ENCODE results near the gene ZFYVE21.

ZFYVE21 gene

GRCh38 chr14:103683139-103683538, 32.5 kb upstream of the ZFYVE21 start:
- no peaks in the 10 kb centered on the region for H3K9me3 ChIP-seq (ENCODE audit: control insufficient read depth in 2 of 2, low read length in 2 of 2)
- no peak overlapping the region for H3K9ac ChIP-seq (ENCODE audit: low read depth in 1 of 2, low read length in 2 of 2)
- no peaks in the 10 kb centered on the region for H3K27me3 ChIP-seq (ENCODE audit: control insufficient read depth in 2 of 2, insufficient read depth in 2 of 2, low read length in 2 of 2)
- H3K4me3 ChIP-seq (ENCODE audit: low read length in 2 of 2) = no peak overlapping the region
- no peaks in the 10 kb centered on the region for H3K4me1 ChIP-seq (ENCODE audit: control insufficient read depth in 2 of 2, insufficient read depth in 2 of 2, low read length in 2 of 2)
- no peak overlapping the region for H3K27ac ChIP-seq (ENCODE audit: low read depth in 2 of 2, low read length in 2 of 2)
- H3K36me3 ChIP-seq (ENCODE audit: control insufficient read depth in 2 of 2, insufficient read depth in 2 of 2, low read length in 2 of 2) = peaks cover 70 to 72% of the 10 kb centered on the region in 2 donors

- H3K27me3 ChIP-seq (ENCODE audit: control insufficient read depth in 2 of 2, insufficient read depth in 2 of 2, low read length in 2 of 2) = no peaks in the 10 kb centered on the region
- no peak overlapping the region for H3K27ac ChIP-seq (ENCODE audit: low read depth in 2 of 2, low read length in 2 of 2)
- H3K9ac ChIP-seq (ENCODE audit: low read depth in 1 of 2, low read length in 2 of 2) = no peak overlapping the region
- H3K9me3 ChIP-seq (ENCODE audit: control insufficient read depth in 2 of 2, low read length in 2 of 2) = no peaks in the 10 kb centered on the region
- peaks cover 68 to 70% of the 10 kb centered on the region in 2 donors for H3K36me3 ChIP-seq (ENCODE audit: control insufficient read depth in 2 of 2, insufficient read depth in 2 of 2, low read length in 2 of 2)
- no peak overlapping the region for H3K4me3 ChIP-seq (ENCODE audit: low read length in 2 of 2)
- no peaks in the 10 kb centered on the region for H3K4me1 ChIP-seq (ENCODE audit: control insufficient read depth in 2 of 2, insufficient read depth in 2 of 2, low read length in 2 of 2)
These were observed 31.1 kb upstream of the ZFYVE21 start for GRCh38 chr14:103684471-103684870.

- no peak overlapping the region for H3K9ac ChIP-seq (ENCODE audit: low read depth in 1 of 2, low read length in 2 of 2)
- peaks cover 64 to 67% of the 10 kb centered on the region in 2 donors for H3K36me3 ChIP-seq (ENCODE audit: control insufficient read depth in 2 of 2, insufficient read depth in 2 of 2, low read length in 2 of 2)
- no peaks in the 10 kb centered on the region for H3K27me3 ChIP-seq (ENCODE audit: control insufficient read depth in 2 of 2, insufficient read depth in 2 of 2, low read length in 2 of 2)
- H3K27ac ChIP-seq (ENCODE audit: low read depth in 2 of 2, low read length in 2 of 2) = no peak overlapping the region
- H3K4me1 ChIP-seq (ENCODE audit: control insufficient read depth in 2 of 2, insufficient read depth in 2 of 2, low read length in 2 of 2) = no peaks in the 10 kb centered on the region
- no peak overlapping the region for H3K4me3 ChIP-seq (ENCODE audit: low read length in 2 of 2)
- H3K9me3 ChIP-seq (ENCODE audit: control insufficient read depth in 2 of 2, low read length in 2 of 2) = no peaks in the 10 kb centered on the region
These were observed 30.7 kb upstream of the ZFYVE21 start for GRCh38 chr14:103684871-103685270.

GRCh38 chr14:103685276-103686211, 30.1 kb upstream of the ZFYVE21 start:
- no peak overlapping the region for H3K9ac ChIP-seq (ENCODE audit: low read depth in 1 of 2, low read length in 2 of 2)
- H3K36me3 ChIP-seq (ENCODE audit: control insufficient read depth in 2 of 2, insufficient read depth in 2 of 2, low read length in 2 of 2) = peaks cover 60 to 67% of the 10 kb centered on the region in 2 donors
- H3K9me3 ChIP-seq (ENCODE audit: control insufficient read depth in 2 of 2, low read length in 2 of 2) = no peaks in the 10 kb centered on the region
- no peak overlapping the region for H3K27ac ChIP-seq (ENCODE audit: low read depth in 2 of 2, low read length in 2 of 2)
- no peak overlapping the region for H3K4me3 ChIP-seq (ENCODE audit: low read length in 2 of 2)
- no peaks in the 10 kb centered on the region for H3K27me3 ChIP-seq (ENCODE audit: control insufficient read depth in 2 of 2, insufficient read depth in 2 of 2, low read length in 2 of 2)
- H3K4me1 ChIP-seq (ENCODE audit: control insufficient read depth in 2 of 2, insufficient read depth in 2 of 2, low read length in 2 of 2) = no peaks in the 10 kb centered on the region

GRCh38 chr14:103686831-103687485, 28.7 kb upstream of the ZFYVE21 start:
- H3K27me3 ChIP-seq (ENCODE audit: control insufficient read depth in 2 of 2, insufficient read depth in 2 of 2, low read length in 2 of 2) = no peaks in the 10 kb centered on the region
- H3K4me3 ChIP-seq (ENCODE audit: low read length in 2 of 2) = no peak overlapping the region
- H3K27ac ChIP-seq (ENCODE audit: low read depth in 2 of 2, low read length in 2 of 2) = no peak overlapping the region
- H3K9me3 ChIP-seq (ENCODE audit: control insufficient read depth in 2 of 2, low read length in 2 of 2) = no peaks in the 10 kb centered on the region
- peaks cover 52 to 59% of the 10 kb centered on the region in 2 donors for H3K36me3 ChIP-seq (ENCODE audit: control insufficient read depth in 2 of 2, insufficient read depth in 2 of 2, low read length in 2 of 2)
- no peaks in the 10 kb centered on the region for H3K4me1 ChIP-seq (ENCODE audit: control insufficient read depth in 2 of 2, insufficient read depth in 2 of 2, low read length in 2 of 2)
- H3K9ac ChIP-seq (ENCODE audit: low read depth in 1 of 2, low read length in 2 of 2) = no peak overlapping the region

GRCh38 chr14:103687712-103688111, 27.9 kb upstream of the ZFYVE21 start:
- Histone ChIP-seq H3K4me3 (ENCODE audit: low read length in 2 of 2) (no peak overlapping the region), H3K4me1 (ENCODE audit: control insufficient read depth in 2 of 2, insufficient read depth in 2 of 2, low read length in 2 of 2) (no peaks in the 10 kb centered on the region), H3K27me3 (ENCODE audit: control insufficient read depth in 2 of 2, insufficient read depth in 2 of 2, low read length in 2 of 2) (no peaks in the 10 kb centered on the region), H3K27ac (ENCODE audit: low read depth in 2 of 2, low read length in 2 of 2) (no peak overlapping the region), H3K9me3 (ENCODE audit: control insufficient read depth in 2 of 2, low read length in 2 of 2) (no peaks in the 10 kb centered on the region), H3K36me3 (ENCODE audit: control insufficient read depth in 2 of 2, insufficient read depth in 2 of 2, low read length in 2 of 2) (peaks cover 54 to 61% of the 10 kb centered on the region in 2 donors), H3K9ac (ENCODE audit: low read depth in 1 of 2, low read length in 2 of 2) (no peak overlapping the region)

GRCh38 chr14:103688441-103688840, 27.2 kb upstream of the ZFYVE21 start:
- Histone ChIP-seq H3K27me3 (ENCODE audit: control insufficient read depth in 2 of 2, insufficient read depth in 2 of 2, low read length in 2 of 2) (no peaks in the 10 kb centered on the region), H3K27ac (ENCODE audit: low read depth in 2 of 2, low read length in 2 of 2) (no peak overlapping the region), H3K9ac (ENCODE audit: low read depth in 1 of 2, low read length in 2 of 2) (no peak overlapping the region), H3K36me3 (ENCODE audit: control insufficient read depth in 2 of 2, insufficient read depth in 2 of 2, low read length in 2 of 2) (peaks cover 49 to 60% of the 10 kb centered on the region in 2 donors), H3K4me3 (ENCODE audit: low read length in 2 of 2) (no peak overlapping the region), H3K4me1 (ENCODE audit: control insufficient read depth in 2 of 2, insufficient read depth in 2 of 2, low read length in 2 of 2) (peaks cover 3 to 5% of the 10 kb centered on the region in 2 donors), H3K9me3 (ENCODE audit: control insufficient read depth in 2 of 2, low read length in 2 of 2) (no peaks in the 10 kb centered on the region)

- no peaks in the 10 kb centered on the region for H3K27me3 ChIP-seq (ENCODE audit: control insufficient read depth in 2 of 2, insufficient read depth in 2 of 2, low read length in 2 of 2)
- H3K27ac ChIP-seq (ENCODE audit: low read depth in 2 of 2, low read length in 2 of 2) = no peak overlapping the region
- H3K4me1 ChIP-seq (ENCODE audit: control insufficient read depth in 2 of 2, insufficient read depth in 2 of 2, low read length in 2 of 2) = peaks cover 5 to 8% of the 10 kb centered on the region in 2 donors
- H3K36me3 ChIP-seq (ENCODE audit: control insufficient read depth in 2 of 2, insufficient read depth in 2 of 2, low read length in 2 of 2) = peaks cover 46 to 61% of the 10 kb centered on the region in 2 donors
- peak overlapping the region in 1 of 2 donors; percentile 14 for H3K9ac ChIP-seq (ENCODE audit: low read depth in 1 of 2, low read length in 2 of 2)
- no peak overlapping the region for H3K4me3 ChIP-seq (ENCODE audit: low read length in 2 of 2)
- no peaks in the 10 kb centered on the region for H3K9me3 ChIP-seq (ENCODE audit: control insufficient read depth in 2 of 2, low read length in 2 of 2)
These were observed 26.4 kb upstream of the ZFYVE21 start for GRCh38 chr14:103688906-103689902.

- no peaks in the 10 kb centered on the region for H3K9me3 ChIP-seq (ENCODE audit: control insufficient read depth in 2 of 2, low read length in 2 of 2)
- no peaks in the 10 kb centered on the region for H3K27me3 ChIP-seq (ENCODE audit: control insufficient read depth in 2 of 2, insufficient read depth in 2 of 2, low read length in 2 of 2)
- H3K4me1 ChIP-seq (ENCODE audit: control insufficient read depth in 2 of 2, insufficient read depth in 2 of 2, low read length in 2 of 2) = peaks cover 5 to 8% of the 10 kb centered on the region in 2 donors
- H3K4me3 ChIP-seq (ENCODE audit: low read length in 2 of 2) = no peak overlapping the region
- peaks cover 45 to 56% of the 10 kb centered on the region in 2 donors for H3K36me3 ChIP-seq (ENCODE audit: control insufficient read depth in 2 of 2, insufficient read depth in 2 of 2, low read length in 2 of 2)
- H3K9ac ChIP-seq (ENCODE audit: low read depth in 1 of 2, low read length in 2 of 2) = no peak overlapping the region
- no peak overlapping the region for H3K27ac ChIP-seq (ENCODE audit: low read depth in 2 of 2, low read length in 2 of 2)
These were observed 25.3 kb upstream of the ZFYVE21 start for GRCh38 chr14:103690332-103690731.

All from mucosa of rectum (tissue), 2 donors.